Esophagus muscularis mucosa (tissue), 4 donors: ENCODE results near the gene CLASRP. TPM values are rescaled to one million over a fixed set of nuclear protein-coding genes. Genes with fewer than 3 reads are reported as not detected.

Experiments
- DNase-seq: peaks from one replicate; pipeline ENCODE4 v3.0.0-alpha.2; 2017; ENCODE audit errors: extremely low spot score
- H3K27ac ChIP-seq, 4 donors: fragments of 200-600 bp; sonication (generic); replicated peaks in 1 of 4; 1 replicate in 3 of 4; 2 replicates in 1 of 4; pipeline ENCODE4 v1.5.1; 2016 to 2019; ENCODE audit warnings: mild to moderate bottlenecking in 1 of 4
- H3K27me3 ChIP-seq, 4 donors: fragments of 200-600 bp; sonication (generic); one replicate each; pipeline versions ENCODE4 v1.5.1 to v1.6.0; 2016 to 2019
- H3K36me3 ChIP-seq, 4 donors: fragments of 200-600 bp; sonication (generic); one replicate each; pipeline ENCODE4 v1.5.1; 2016 to 2019
- H3K4me1 ChIP-seq, 4 donors: fragments of 200-600 bp; sonication (generic); one replicate each; pipeline ENCODE4 v1.5.1; 2016 to 2019
- H3K4me3 ChIP-seq, 4 donors: fragments of 200-600 bp; sonication (generic); 1 replicate in 2 of 4; 2 replicates in 2 of 4; pipeline ENCODE4 v1.5.1; 2016 to 2019; ENCODE audit warnings: mild to moderate bottlenecking in 4 of 4, moderate library complexity in 1 of 4
- H3K9me3 ChIP-seq, 4 donors: fragments of 200-600 bp; sonication (generic); 1 replicate in 3 of 4; 2 replicates in 1 of 4; pipeline ENCODE4 v1.5.1; 2016 to 2019
- EP300 ChIP-seq: sonication (generic); formaldehyde crosslinking; IDR thresholded peaks from one replicate; pipeline ENCODE4 v1.6.1; 2017; ENCODE audit warnings: antibody characterized with exemption
- POLR2A ChIP-seq: fragments of 450-650 bp; IDR thresholded peaks from one replicate; pipeline ENCODE4 v1.6.1; 2017; ENCODE audit warnings: antibody characterized with exemption, moderate library complexity, mild to moderate bottlenecking, low read depth
- POLR2AphosphoS5 ChIP-seq, 2 donors: sonication (generic); formaldehyde crosslinking; IDR thresholded peaks; one replicate each; pipeline ENCODE4 v1.6.1; 2017; ENCODE audit warnings: antibody characterized with exemption in 2 of 2
- WGBS: methylation state at CpG from one replicate; pipeline ENCODE4 v1.1.5; 2018; 5-methylcytosine and 5-hydroxymethylcytosine counted together
- intact Hi-C: fragments of 100-400 bp; cut with DNase I; formaldehyde crosslinking; loops from one replicate; pipeline ENCODE4 v1.15.1; 2023
- total RNA-seq, 4 donors: library from RNA; depleted of rRNA; stranded (reverse); fragments of >200 nt; gene quantifications; one replicate each; pipeline versions ENCODE4 v1.1.0 to v1.2.1, GENCODE V29; 2016
- TF ChIP-seq, protein P1 (sequence below), 3 experiments: fragments of 200-600 bp in 2 of 3; fragments of 450-650 bp in 1 of 3; sonication (generic) in 2 of 3; IDR thresholded peaks; one replicate each; pipeline ENCODE4 v1.5.1; 2017 to 2019; ENCODE audit warnings: antibody characterized with exemption in 3 of 3, mild to moderate bottlenecking in 2 of 3, moderate library complexity in 1 of 3

The CLASRP gene
- total RNA-seq, 4 donors from 2014 or later = 20.7 to 59.8 (median 32.9) TPM

DNA sequence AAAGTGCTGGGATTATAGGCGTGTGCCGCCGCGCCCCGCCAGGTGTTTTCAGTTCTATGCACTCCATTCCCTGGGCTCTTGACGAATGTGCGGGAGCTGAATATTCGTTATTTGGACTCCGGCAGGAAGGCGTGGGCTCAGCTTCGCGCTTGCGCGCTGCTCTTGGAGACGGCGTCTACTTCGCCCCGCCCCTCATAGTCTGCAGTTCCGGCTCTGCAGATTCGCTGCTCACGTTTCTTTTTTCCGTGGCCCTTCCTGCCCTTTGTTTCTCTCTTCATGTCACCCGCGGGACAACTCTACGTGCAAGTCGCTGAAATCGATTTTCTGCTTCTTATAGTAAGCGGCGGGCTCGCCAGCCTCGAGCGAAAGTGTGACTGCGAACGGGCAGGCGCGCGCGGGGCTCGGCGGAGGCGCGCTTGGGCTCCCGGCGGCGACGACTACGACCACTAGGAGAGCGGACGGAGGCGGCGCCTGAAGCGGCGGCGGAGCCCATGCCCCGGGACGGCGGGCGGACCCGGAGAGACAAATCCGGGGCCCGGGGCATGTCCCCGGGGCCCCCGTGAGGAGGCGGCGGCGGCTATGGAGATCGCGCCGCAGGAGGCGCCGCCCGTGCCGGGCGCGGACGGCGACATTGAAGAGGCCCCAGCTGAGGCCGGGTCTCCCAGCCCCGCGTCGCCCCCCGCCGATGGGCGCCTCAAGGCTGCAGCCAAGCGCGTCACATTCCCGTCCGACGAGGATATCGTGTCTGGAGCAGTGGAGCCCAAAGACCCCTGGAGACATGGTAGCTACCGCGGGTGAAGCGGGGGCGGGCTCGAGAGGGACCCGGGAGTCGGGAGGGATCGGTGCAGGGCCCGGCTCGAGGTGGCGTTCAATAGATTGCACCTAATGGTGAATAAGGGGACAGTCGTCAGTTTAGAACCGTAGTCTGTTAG lies 54.2 kb downstream of the CLASRP start, which contains the start of gene PPP1R37:
PPP1R37 (plus strand) TSS at position 433 of the 932 bp plus-strand sequence; CDS start at position 580, 147 bp downstream.
- peak; percentile 84 to 90 for TF ChIP-seq POLR2AphosphoS5 (IDR thresholded peaks at IDR 0.05)
- TF ChIP-seq, protein P1, sequence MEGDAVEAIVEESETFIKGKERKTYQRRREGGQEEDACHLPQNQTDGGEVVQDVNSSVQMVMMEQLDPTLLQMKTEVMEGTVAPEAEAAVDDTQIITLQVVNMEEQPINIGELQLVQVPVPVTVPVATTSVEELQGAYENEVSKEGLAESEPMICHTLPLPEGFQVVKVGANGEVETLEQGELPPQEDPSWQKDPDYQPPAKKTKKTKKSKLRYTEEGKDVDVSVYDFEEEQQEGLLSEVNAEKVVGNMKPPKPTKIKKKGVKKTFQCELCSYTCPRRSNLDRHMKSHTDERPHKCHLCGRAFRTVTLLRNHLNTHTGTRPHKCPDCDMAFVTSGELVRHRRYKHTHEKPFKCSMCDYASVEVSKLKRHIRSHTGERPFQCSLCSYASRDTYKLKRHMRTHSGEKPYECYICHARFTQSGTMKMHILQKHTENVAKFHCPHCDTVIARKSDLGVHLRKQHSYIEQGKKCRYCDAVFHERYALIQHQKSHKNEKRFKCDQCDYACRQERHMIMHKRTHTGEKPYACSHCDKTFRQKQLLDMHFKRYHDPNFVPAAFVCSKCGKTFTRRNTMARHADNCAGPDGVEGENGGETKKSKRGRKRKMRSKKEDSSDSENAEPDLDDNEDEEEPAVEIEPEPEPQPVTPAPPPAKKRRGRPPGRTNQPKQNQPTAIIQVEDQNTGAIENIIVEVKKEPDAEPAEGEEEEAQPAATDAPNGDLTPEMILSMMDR (IDR thresholded peaks at IDR 0.05) = peak in 2 of 3 experiments; percentile 10 to 52
- TF ChIP-seq POLR2A = peak; percentile 9
- no peak for TF ChIP-seq EP300
- Histone ChIP-seq H3K36me3 (peaks cover 0 to 20% (median 14%) of the 10 kb centered on the region in 4 donors), H3K27ac (peak within 1 kb of the TSS; percentile 85 to 91 (median 88)), H3K4me1 (peaks cover 48 to 66% (median 65%) of the 10 kb centered on the region in 4 donors), H3K27me3 (no peaks in the 10 kb centered on the region), H3K9me3 (no peaks in the 10 kb centered on the region), H3K4me3 (peak within 1 kb of the TSS; percentile 90 to 98 (median 96))
- WGBS = 0% methylated on average over 43 of the region's 103 CpGs
- intact Hi-C loops = loop anchor here (5.0 kb wide), 1 partner anchor 84 kb away; the partner anchor contains the start of genes BLOC1S3 and TRAPPC6A
- peak; percentile 98 for DNase-seq

DNA sequence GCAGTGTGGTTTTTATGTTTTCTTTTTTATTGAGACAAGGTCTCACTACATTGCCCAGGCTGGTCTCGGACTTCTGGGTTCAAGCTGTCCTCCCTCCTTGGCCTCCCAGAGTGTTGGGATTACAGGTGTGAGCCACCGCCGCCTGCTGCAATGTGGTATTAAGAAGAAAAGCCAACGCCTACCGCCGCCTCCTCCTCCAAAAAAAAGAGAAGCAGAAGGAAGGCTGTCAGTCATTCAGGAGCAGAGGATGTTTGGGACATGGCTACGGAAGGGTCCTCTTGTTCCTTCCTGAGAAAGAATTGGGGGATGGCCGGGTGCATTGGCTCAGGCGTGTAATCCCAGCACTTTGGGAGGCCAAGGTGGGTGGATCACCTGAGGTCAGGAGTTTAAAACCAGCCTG lies 55.3 kb downstream of the CLASRP start:
- TF ChIP-seq, protein P1 (IDR thresholded peaks at IDR 0.05) = no peak
- TF ChIP-seq POLR2A = no peak
- TF ChIP-seq EP300 = no peak
- no peak for TF ChIP-seq POLR2AphosphoS5 (IDR thresholded peaks at IDR 0.05)
- peak overlapping the region; percentile 90 to 98 (median 96) for H3K4me3 ChIP-seq
- intact Hi-C loops = loop anchor here (5.0 kb wide), 1 partner anchor 83 kb away; the partner anchor contains the start of genes BLOC1S3 and TRAPPC6A
- H3K4me1 ChIP-seq = peaks cover 59 to 77% (median 76%) of the 10 kb centered on the region in 4 donors
- no peak overlapping the region for H3K27ac ChIP-seq
- no peak for DNase-seq
- no peaks in the 10 kb centered on the region for H3K9me3 ChIP-seq
- 78% methylated on average over 9 of the region's 9 CpGs for WGBS
- H3K27me3 ChIP-seq = no peaks in the 10 kb centered on the region
- peaks cover 0 to 11% (median 8%) of the 10 kb centered on the region in 4 donors for H3K36me3 ChIP-seq

DNA sequence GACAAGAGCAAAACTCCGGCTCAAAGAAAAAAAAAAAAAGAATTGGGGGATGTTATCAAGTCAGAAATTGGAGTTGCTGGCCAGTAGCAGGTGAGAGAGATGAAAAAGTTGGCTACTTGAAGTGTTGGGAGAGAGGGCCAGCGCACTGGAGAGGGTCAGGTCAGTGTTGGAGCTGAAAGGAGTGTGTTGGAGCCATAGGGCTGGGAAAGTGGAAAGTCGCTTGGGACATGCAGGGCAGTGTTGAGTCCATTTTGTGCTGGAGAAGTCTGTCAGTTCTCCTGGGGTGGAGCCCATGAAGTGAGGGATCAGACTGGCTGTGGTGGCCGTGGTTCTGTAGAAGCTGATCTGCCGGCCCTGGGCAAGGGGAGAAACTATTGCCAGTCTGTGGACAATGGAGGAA lies 55.9 kb downstream of the CLASRP start:
- peak overlapping the region in 1 of 4 donors; percentile 95 for H3K4me3 ChIP-seq
- H3K36me3 ChIP-seq = peaks cover 0 to 11% (median 8%) of the 10 kb centered on the region in 4 donors
- no peak for DNase-seq
- intact Hi-C loops = loop anchor here (5.0 kb wide), 1 partner anchor 83 kb away; the partner anchor contains the start of genes BLOC1S3 and TRAPPC6A
- 80% methylated on average over 5 of the region's 5 CpGs for WGBS
- TF ChIP-seq EP300 = no peak
- TF ChIP-seq POLR2AphosphoS5 (IDR thresholded peaks at IDR 0.05) = no peak
- TF ChIP-seq, protein P1 (IDR thresholded peaks at IDR 0.05) = no peak
- no peak for TF ChIP-seq POLR2A
- no peak overlapping the region for H3K27ac ChIP-seq
- H3K9me3 ChIP-seq = no peaks in the 10 kb centered on the region
- H3K4me1 ChIP-seq = peaks cover 63 to 83% (median 81%) of the 10 kb centered on the region in 4 donors
- H3K27me3 ChIP-seq = no peaks in the 10 kb centered on the region

DNA sequence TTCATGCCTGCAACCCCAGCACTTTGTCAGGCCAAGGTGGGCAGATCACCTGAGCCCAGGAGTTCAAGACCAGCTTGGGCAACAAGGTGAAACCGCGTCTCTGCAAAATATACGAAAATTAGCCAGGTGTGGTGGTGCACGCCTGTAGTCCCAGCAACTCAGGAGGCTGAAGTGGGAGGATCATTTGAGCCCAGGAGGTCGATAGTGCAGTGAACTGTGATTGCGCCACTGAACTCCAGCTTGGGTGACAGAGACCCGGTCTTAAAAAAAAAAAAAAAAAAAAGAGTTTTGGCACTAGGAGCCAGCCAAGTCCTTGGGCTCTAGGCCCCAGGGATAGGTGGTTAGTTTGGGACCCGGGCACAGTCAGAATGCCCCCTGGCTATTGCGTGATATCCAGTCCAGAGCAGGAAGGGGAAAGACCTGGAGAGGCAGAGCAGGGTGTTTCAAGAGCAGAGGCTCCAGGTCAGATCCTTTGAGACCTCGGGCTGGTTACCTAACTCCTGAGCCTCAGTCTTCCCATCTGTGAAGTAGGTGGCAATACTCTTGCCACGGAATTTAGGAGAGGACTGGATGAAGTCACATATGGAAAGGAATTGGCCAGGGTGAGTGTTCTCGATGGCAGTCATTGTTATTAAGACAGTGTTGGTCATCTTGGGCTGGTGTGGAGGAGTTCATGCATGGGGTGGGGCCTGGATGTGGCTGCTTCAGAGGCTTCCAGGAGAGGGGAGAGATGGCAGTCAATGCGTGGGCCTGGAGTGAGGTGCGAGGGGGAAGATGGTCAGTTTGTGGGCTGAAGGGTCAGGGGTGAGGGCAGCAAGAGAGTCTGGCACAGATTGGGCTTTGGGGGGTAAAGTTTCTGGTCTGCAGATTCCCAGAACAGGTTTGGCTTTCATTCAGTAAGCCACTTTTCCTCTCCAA lies 56.9 kb downstream of the CLASRP start:
- Histone ChIP-seq H3K4me1 (peaks cover 67 to 89% (median 88%) of the 10 kb centered on the region in 4 donors), H3K36me3 (peaks cover 0 to 6% (median under 1%) of the 10 kb centered on the region in 4 donors), H3K27me3 (no peaks in the 10 kb centered on the region), H3K27ac (no peak overlapping the region), H3K9me3 (no peaks in the 10 kb centered on the region), H3K4me3 (no peak overlapping the region)
- TF ChIP-seq, protein P1 (IDR thresholded peaks at IDR 0.05) = no peak
- TF ChIP-seq EP300 (no peak), POLR2A (no peak), POLR2AphosphoS5 (IDR thresholded peaks at IDR 0.05) (no peak)
- 90% methylated on average over 14 of the region's 14 CpGs for WGBS
- DNase-seq = no peak
- intact Hi-C loops = no loop called here
